Medulla oblongata (tissue), 1 donor: Measurements from ENCODE around the gene LRCH2.

Source experiments
- DNase-seq: peaks from one replicate; pipeline ENCODE4 v3.0.0-alpha.2; 2015; ENCODE audit errors: extremely low spot score

The LRCH2 gene

GRCh38 chrX:115067812-115068211 lies 166.1 kb downstream of the LRCH2 start:
- DNase-seq: no peak

- DNase-seq: no peak
Observed at GRCh38 chrX:115065304-115065703, 168.6 kb downstream of the LRCH2 start.
